ENCODE results near the gene GGACT. TPM values are rescaled to one million over a fixed set of nuclear protein-coding genes. Genes with fewer than 3 reads are reported as not detected.

GGACT gene
- total RNA-seq, 1 experiment from 2014 or later = 3.8 TPM

- H3K27me3 ChIP-seq (replicated peaks; ENCODE audit: insufficient read depth, low read depth, low read length, poor library complexity) = no peaks in the 10 kb centered on the region
- CTCF ChIA-PET = interaction anchor here (1.1 kb wide), 1 partner anchor 217 kb away, joined by 3 read pairs; no protein-coding TSS in a partner anchor
These were observed 74.5 kb downstream of the GGACT start for GRCh38 chr13:100513987-100514670.

GRCh38 chr13:100513171-100513570 is 75.4 kb downstream of the GGACT start:
- Histone ChIP-seq H3K27ac (ENCODE audit: low read depth, low read length, poor library complexity, severe bottlenecking) (peak overlapping the region; percentile 80), H3K4me3 (ENCODE audit: low read depth, low read length, poor library complexity, severe bottlenecking) (no peak overlapping the region), H3K27me3 (replicated peaks; ENCODE audit: insufficient read depth, low read depth, low read length, poor library complexity) (no peaks in the 10 kb centered on the region), H3K4me1 (ENCODE audit: insufficient read depth, low read length, poor library complexity, severe bottlenecking) (peaks cover 96% of the 10 kb centered on the region), H3K36me3 (ENCODE audit: insufficient read depth, low read length, poor library complexity, severe bottlenecking) (no peaks in the 10 kb centered on the region), H3K9me3 (ENCODE audit: low read depth, low read length, poor library complexity, severe bottlenecking) (no peaks in the 10 kb centered on the region)
- ChIA-PET POLR2A (ENCODE audit: low non-redundant PET) (no interaction called here), CTCF (no interaction called here)
- intact Hi-C loops (cut with micrococcal nuclease; ENCODE audit: unreplicated experiment) = loop anchor here (5.0 to 10.0 kb wide), 4 partner anchors 71 to 612 kb away; no protein-coding TSS in a partner anchor
- no TSS peak for BruUV-seq (replicated peaks)
- TF ChIP-seq EZH2 (IDR thresholded peaks at IDR 0.05; ENCODE audit: borderline replicate concordance, low read depth, low read length, poor library complexity, severe bottlenecking) (no peak), CTCF (conservative IDR thresholded peaks at IDR 0.05; ENCODE audit: low read depth, low read length) (no peak)
- no peak for DNase-seq (ENCODE audit: low spot score)

More at GRCh38 chr13:100513987-100514670, 74.5 kb downstream of the GGACT start:
- H3K9me3 ChIP-seq (ENCODE audit: low read depth, low read length, poor library complexity, severe bottlenecking) = no peaks in the 10 kb centered on the region
- no TSS peak for BruUV-seq (replicated peaks)
- H3K4me1 ChIP-seq (ENCODE audit: insufficient read depth, low read length, poor library complexity, severe bottlenecking) = peaks cover 99% of the 10 kb centered on the region
- TF ChIP-seq CTCF (conservative IDR thresholded peaks at IDR 0.05; ENCODE audit: low read depth, low read length) = no peak
- no peak for TF ChIP-seq EZH2 (IDR thresholded peaks at IDR 0.05; ENCODE audit: borderline replicate concordance, low read depth, low read length, poor library complexity, severe bottlenecking)
- intact Hi-C loops (cut with micrococcal nuclease; ENCODE audit: unreplicated experiment) = loop anchor here (1.0 to 10.0 kb wide), 8 partner anchors 72 to 855 kb away; no protein-coding TSS in a partner anchor
- POLR2A ChIA-PET (ENCODE audit: low non-redundant PET) = interaction anchor here (1.1 kb wide), 1 partner anchor 215 kb away, joined by 4 read pairs; no protein-coding TSS in a partner anchor
- no peaks in the 10 kb centered on the region for H3K36me3 ChIP-seq (ENCODE audit: insufficient read depth, low read length, poor library complexity, severe bottlenecking)
- peak overlapping the region; percentile 80 for H3K27ac ChIP-seq (ENCODE audit: low read depth, low read length, poor library complexity, severe bottlenecking)
- H3K4me3 ChIP-seq (ENCODE audit: low read depth, low read length, poor library complexity, severe bottlenecking) = no peak overlapping the region
- DNase-seq (ENCODE audit: low spot score) = peak; percentile 81

- no peaks in the 10 kb centered on the region for H3K27me3 ChIP-seq (replicated peaks; ENCODE audit: insufficient read depth, low read depth, low read length, poor library complexity)
- no peaks in the 10 kb centered on the region for H3K36me3 ChIP-seq (ENCODE audit: insufficient read depth, low read length, poor library complexity, severe bottlenecking)
- POLR2A ChIA-PET (ENCODE audit: low non-redundant PET) = no interaction called here
- CTCF ChIA-PET = no interaction called here
- peak overlapping the region; percentile 80 for H3K27ac ChIP-seq (ENCODE audit: low read depth, low read length, poor library complexity, severe bottlenecking)
- no TSS peak for BruUV-seq (replicated peaks)
- no peak for DNase-seq (ENCODE audit: low spot score)
- intact Hi-C loops (cut with micrococcal nuclease; ENCODE audit: unreplicated experiment) = loop anchor here (5.0 to 10.0 kb wide), 4 partner anchors 70 to 612 kb away; no protein-coding TSS in a partner anchor
- H3K4me1 ChIP-seq (ENCODE audit: insufficient read depth, low read length, poor library complexity, severe bottlenecking) = peaks cover 88% of the 10 kb centered on the region
- H3K9me3 ChIP-seq (ENCODE audit: low read depth, low read length, poor library complexity, severe bottlenecking) = no peaks in the 10 kb centered on the region
- H3K4me3 ChIP-seq (ENCODE audit: low read depth, low read length, poor library complexity, severe bottlenecking) = no peak overlapping the region
- TF ChIP-seq CTCF (conservative IDR thresholded peaks at IDR 0.05; ENCODE audit: low read depth, low read length) (no peak), EZH2 (IDR thresholded peaks at IDR 0.05; ENCODE audit: borderline replicate concordance, low read depth, low read length, poor library complexity, severe bottlenecking) (no peak)
These were observed 76.2 kb downstream of the GGACT start for GRCh38 chr13:100512422-100512821.

Measured in A673 (cell line).